Measurements from ENCODE around the gene ADAMTSL2.

Gene ADAMTSL2

DNA sequence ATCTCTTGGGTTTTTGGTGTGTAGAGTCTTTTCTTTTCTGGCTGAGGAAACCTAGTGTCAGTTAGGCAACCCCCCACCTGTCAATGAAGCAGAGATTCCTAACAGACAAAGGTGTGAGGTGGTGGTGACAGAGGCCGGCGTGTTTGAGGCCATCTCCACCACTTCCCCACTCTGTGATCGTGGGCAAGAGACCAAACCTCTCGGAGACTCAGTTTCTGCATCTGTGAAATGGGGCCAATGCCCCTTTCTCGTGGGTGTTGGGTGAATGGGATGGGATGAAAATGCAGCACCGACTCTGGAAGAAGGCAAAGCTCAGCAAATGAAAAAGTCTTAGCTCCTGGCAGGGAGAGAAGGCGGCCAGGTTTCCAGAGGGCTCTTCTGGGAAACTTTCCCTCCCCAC, 73.9 kb downstream of the ADAMTSL2 start:
- H3K36me3 ChIP-seq (ENCODE audit: control insufficient read depth, insufficient read depth, low read length), result no peaks in the 10 kb centered on the region
- no peak overlapping the region for H3K4me3 ChIP-seq (ENCODE audit: low read length)
- no peaks in the 10 kb centered on the region for H3K9me3 ChIP-seq (ENCODE audit: control insufficient read depth, low read length)
- H3K9ac ChIP-seq (ENCODE audit: low read length), result no peak overlapping the region
- H3K27me3 ChIP-seq (ENCODE audit: control insufficient read depth, insufficient read depth, low read length), result peaks cover 36% of the 10 kb centered on the region
- H3K4me1 ChIP-seq (ENCODE audit: control insufficient read depth, insufficient read depth, low read length), result no peaks in the 10 kb centered on the region

GRCh38 chr9:133608889-133609288, 74.4 kb downstream of the ADAMTSL2 start:
- no peaks in the 10 kb centered on the region for H3K4me1 ChIP-seq (ENCODE audit: control insufficient read depth, insufficient read depth, low read length)
- no peak overlapping the region for H3K4me3 ChIP-seq (ENCODE audit: low read length)
- H3K27me3 ChIP-seq (ENCODE audit: control insufficient read depth, insufficient read depth, low read length), result peaks cover 33% of the 10 kb centered on the region
- H3K9ac ChIP-seq (ENCODE audit: low read length), result no peak overlapping the region
- H3K9me3 ChIP-seq (ENCODE audit: control insufficient read depth, low read length), result no peaks in the 10 kb centered on the region
- H3K36me3 ChIP-seq (ENCODE audit: control insufficient read depth, insufficient read depth, low read length), result no peaks in the 10 kb centered on the region

DNA sequence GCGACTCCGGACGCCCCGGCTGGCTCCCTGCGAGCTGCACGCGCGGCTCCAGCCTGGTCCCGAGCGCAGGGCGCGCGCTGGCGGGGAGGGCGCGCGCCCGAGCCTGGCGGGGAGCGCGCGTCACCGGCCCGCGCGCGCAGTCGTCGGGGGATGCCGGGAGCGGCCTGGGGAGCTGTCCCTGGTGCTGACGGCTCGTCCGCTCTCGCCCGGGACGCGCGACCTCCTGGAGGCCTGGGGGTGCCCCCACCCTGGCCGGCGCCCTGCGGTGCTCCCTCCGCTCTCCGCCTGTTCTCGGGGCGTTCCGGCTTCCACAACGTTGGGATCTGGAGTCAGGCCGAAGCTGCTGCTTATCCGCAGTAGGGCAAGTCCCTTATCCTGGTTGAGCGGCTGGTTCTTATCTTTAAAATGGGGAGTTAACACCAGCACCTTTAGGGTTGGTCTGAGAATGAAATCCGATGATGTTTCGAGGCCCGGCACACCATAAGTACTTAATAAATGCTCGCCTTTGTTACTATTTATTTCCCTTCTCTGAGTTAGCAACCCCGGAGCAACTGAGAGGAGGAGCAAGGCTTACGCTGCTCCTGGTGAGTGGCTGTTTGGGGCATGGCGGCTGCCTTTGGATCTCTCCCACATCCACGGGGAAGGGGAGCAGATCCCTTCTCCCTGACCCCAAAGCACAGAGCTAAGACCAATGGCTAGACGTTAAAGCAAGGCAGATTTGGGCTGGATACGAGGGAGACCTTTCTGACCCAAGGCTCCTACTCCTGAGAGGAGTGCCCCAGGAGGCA, 75.0 kb downstream of the ADAMTSL2 start, which contains the start of gene FAM163B:
FAM163B (minus strand) TSS at position 79 of the 788 bp plus-strand sequence. CDS start 29,166 bp downstream, outside the sequence.
- Histone ChIP-seq H3K36me3 (ENCODE audit: control insufficient read depth, insufficient read depth, low read length) (no peaks in the 10 kb centered on the region), H3K4me3 (ENCODE audit: low read length) (no peak within 1 kb of the TSS), H3K27me3 (ENCODE audit: control insufficient read depth, insufficient read depth, low read length) (peaks cover 36% of the 10 kb centered on the region), H3K4me1 (ENCODE audit: control insufficient read depth, insufficient read depth, low read length) (no peaks in the 10 kb centered on the region), H3K9me3 (ENCODE audit: control insufficient read depth, low read length) (no peaks in the 10 kb centered on the region), H3K9ac (ENCODE audit: low read length) (no peak within 1 kb of the TSS)

DNA sequence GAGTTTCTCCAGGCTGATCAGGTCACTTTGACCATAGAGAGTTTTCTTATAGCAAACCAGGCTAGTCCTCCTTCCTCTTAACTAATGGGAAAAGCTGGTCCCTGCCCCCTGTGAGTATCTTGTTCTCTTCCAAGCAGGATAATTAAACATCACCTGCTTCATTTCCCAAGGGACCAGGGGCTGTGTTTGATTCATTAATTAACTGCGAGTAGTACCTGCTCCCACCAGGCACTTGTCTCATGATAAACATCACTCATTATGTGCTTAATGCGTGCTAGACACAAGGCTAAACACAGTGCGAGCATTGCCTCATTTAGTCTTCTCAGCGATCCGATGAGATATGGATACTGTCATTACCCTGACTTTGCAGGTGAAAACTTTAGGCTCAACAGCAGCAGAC, 76.3 kb downstream of the ADAMTSL2 start:
- no peaks in the 10 kb centered on the region for H3K4me1 ChIP-seq (ENCODE audit: control insufficient read depth, insufficient read depth, low read length)
- no peak overlapping the region for H3K4me3 ChIP-seq (ENCODE audit: low read length)
- no peaks in the 10 kb centered on the region for H3K36me3 ChIP-seq (ENCODE audit: control insufficient read depth, insufficient read depth, low read length)
- no peak overlapping the region for H3K9ac ChIP-seq (ENCODE audit: low read length)
- H3K9me3 ChIP-seq (ENCODE audit: control insufficient read depth, low read length), result no peaks in the 10 kb centered on the region
- peaks cover 34% of the 10 kb centered on the region for H3K27me3 ChIP-seq (ENCODE audit: control insufficient read depth, insufficient read depth, low read length)

- Histone ChIP-seq H3K9ac (ENCODE audit: low read length) (no peak overlapping the region), H3K9me3 (ENCODE audit: control insufficient read depth, low read length) (no peaks in the 10 kb centered on the region), H3K36me3 (ENCODE audit: control insufficient read depth, insufficient read depth, low read length) (no peaks in the 10 kb centered on the region), H3K4me1 (ENCODE audit: control insufficient read depth, insufficient read depth, low read length) (no peaks in the 10 kb centered on the region), H3K27me3 (ENCODE audit: control insufficient read depth, insufficient read depth, low read length) (peaks cover 30% of the 10 kb centered on the region), H3K4me3 (ENCODE audit: low read length) (no peak overlapping the region)
These were observed 77.5 kb downstream of the ADAMTSL2 start for GRCh38 chr9:133612051-133612450.

DNA sequence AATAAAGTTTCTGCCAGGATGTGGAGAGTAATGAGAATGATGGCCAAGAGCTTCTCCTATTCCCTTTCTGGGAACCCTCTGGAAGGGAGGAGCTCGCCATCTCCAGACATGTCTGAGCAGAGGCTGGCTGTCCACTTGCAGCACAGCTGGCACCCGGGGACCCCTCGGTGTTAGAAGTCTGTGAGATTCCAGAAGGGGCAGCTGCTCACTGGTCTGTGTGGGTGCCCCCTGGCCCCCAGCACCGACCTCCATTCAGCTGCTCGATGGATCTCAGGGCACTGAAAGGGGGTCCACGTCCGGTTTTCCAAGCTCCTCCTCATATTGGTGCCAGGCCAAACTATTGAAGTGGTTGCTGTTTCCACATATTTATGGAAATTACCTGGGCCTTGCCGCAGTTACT, 78.3 kb downstream of the ADAMTSL2 start:
- no peaks in the 10 kb centered on the region for H3K36me3 ChIP-seq (ENCODE audit: control insufficient read depth, insufficient read depth, low read length)
- no peaks in the 10 kb centered on the region for H3K9me3 ChIP-seq (ENCODE audit: control insufficient read depth, low read length)
- no peak overlapping the region for H3K4me3 ChIP-seq (ENCODE audit: low read length)
- H3K4me1 ChIP-seq (ENCODE audit: control insufficient read depth, insufficient read depth, low read length), result no peaks in the 10 kb centered on the region
- peaks cover 28% of the 10 kb centered on the region for H3K27me3 ChIP-seq (ENCODE audit: control insufficient read depth, insufficient read depth, low read length)
- H3K9ac ChIP-seq (ENCODE audit: low read length), result no peak overlapping the region

- Histone ChIP-seq H3K9me3 (ENCODE audit: control insufficient read depth, low read length) (no peaks in the 10 kb centered on the region), H3K4me3 (ENCODE audit: low read length) (no peak overlapping the region), H3K9ac (ENCODE audit: low read length) (no peak overlapping the region), H3K4me1 (ENCODE audit: control insufficient read depth, insufficient read depth, low read length) (no peaks in the 10 kb centered on the region), H3K27me3 (ENCODE audit: control insufficient read depth, insufficient read depth, low read length) (peaks cover 22% of the 10 kb centered on the region), H3K36me3 (ENCODE audit: control insufficient read depth, insufficient read depth, low read length) (no peaks in the 10 kb centered on the region)
These were observed 78.9 kb downstream of the ADAMTSL2 start for GRCh38 chr9:133613432-133613831.

DNA sequence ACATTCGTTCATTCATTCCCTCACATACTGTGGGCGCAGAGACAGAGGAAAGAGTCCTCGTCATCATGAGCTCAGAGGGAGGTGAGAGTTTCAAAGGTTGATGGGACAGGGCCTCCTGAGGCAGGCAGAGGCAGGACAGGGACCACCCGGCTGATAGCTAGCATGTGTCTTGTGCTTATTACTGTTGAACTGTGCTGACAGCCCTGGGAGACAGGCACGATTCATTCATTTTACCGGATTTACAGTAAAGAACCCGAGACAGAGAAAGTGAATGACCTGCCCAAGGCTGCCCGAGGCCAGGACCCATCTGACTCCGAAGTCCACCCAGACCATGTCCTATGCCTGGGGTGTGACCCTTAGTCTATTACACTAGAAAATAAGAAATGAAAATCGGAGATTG, 79.6 kb downstream of the ADAMTSL2 start:
- Histone ChIP-seq H3K4me3 (ENCODE audit: low read length) (no peak overlapping the region), H3K36me3 (ENCODE audit: control insufficient read depth, insufficient read depth, low read length) (no peaks in the 10 kb centered on the region), H3K4me1 (ENCODE audit: control insufficient read depth, insufficient read depth, low read length) (no peaks in the 10 kb centered on the region), H3K9me3 (ENCODE audit: control insufficient read depth, low read length) (no peaks in the 10 kb centered on the region), H3K9ac (ENCODE audit: low read length) (no peak overlapping the region), H3K27me3 (ENCODE audit: control insufficient read depth, insufficient read depth, low read length) (peaks cover 21% of the 10 kb centered on the region)

GRCh38 chr9:133614678-133615077, 80.2 kb downstream of the ADAMTSL2 start:
- Histone ChIP-seq H3K4me3 (ENCODE audit: low read length) (no peak overlapping the region), H3K27me3 (ENCODE audit: control insufficient read depth, insufficient read depth, low read length) (peaks cover 18% of the 10 kb centered on the region), H3K9ac (ENCODE audit: low read length) (no peak overlapping the region), H3K4me1 (ENCODE audit: control insufficient read depth, insufficient read depth, low read length) (no peaks in the 10 kb centered on the region), H3K36me3 (ENCODE audit: control insufficient read depth, insufficient read depth, low read length) (no peaks in the 10 kb centered on the region), H3K9me3 (ENCODE audit: control insufficient read depth, low read length) (no peaks in the 10 kb centered on the region)

GRCh38 chr9:133615186-133615585, 80.7 kb downstream of the ADAMTSL2 start:
- Histone ChIP-seq H3K9me3 (ENCODE audit: control insufficient read depth, low read length) (no peaks in the 10 kb centered on the region), H3K9ac (ENCODE audit: low read length) (no peak overlapping the region), H3K27me3 (ENCODE audit: control insufficient read depth, insufficient read depth, low read length) (peaks cover 14% of the 10 kb centered on the region), H3K36me3 (ENCODE audit: control insufficient read depth, insufficient read depth, low read length) (no peaks in the 10 kb centered on the region), H3K4me3 (ENCODE audit: low read length) (no peak overlapping the region), H3K4me1 (ENCODE audit: control insufficient read depth, insufficient read depth, low read length) (no peaks in the 10 kb centered on the region)

- Histone ChIP-seq H3K4me3 (ENCODE audit: low read length) (no peak overlapping the region), H3K36me3 (ENCODE audit: control insufficient read depth, insufficient read depth, low read length) (no peaks in the 10 kb centered on the region), H3K4me1 (ENCODE audit: control insufficient read depth, insufficient read depth, low read length) (no peaks in the 10 kb centered on the region), H3K27me3 (ENCODE audit: control insufficient read depth, insufficient read depth, low read length) (peaks cover 12% of the 10 kb centered on the region), H3K9me3 (ENCODE audit: control insufficient read depth, low read length) (no peaks in the 10 kb centered on the region), H3K9ac (ENCODE audit: low read length) (no peak overlapping the region)
These were observed 81.2 kb downstream of the ADAMTSL2 start for GRCh38 chr9:133615606-133616188.

- Histone ChIP-seq H3K27me3 (ENCODE audit: control insufficient read depth, insufficient read depth, low read length) (peaks cover 9% of the 10 kb centered on the region), H3K4me1 (ENCODE audit: control insufficient read depth, insufficient read depth, low read length) (no peaks in the 10 kb centered on the region), H3K36me3 (ENCODE audit: control insufficient read depth, insufficient read depth, low read length) (no peaks in the 10 kb centered on the region), H3K9ac (ENCODE audit: low read length) (no peak overlapping the region), H3K4me3 (ENCODE audit: low read length) (no peak overlapping the region), H3K9me3 (ENCODE audit: control insufficient read depth, low read length) (no peaks in the 10 kb centered on the region)
These were observed 82.3 kb downstream of the ADAMTSL2 start for GRCh38 chr9:133616643-133617405.
